AG04450 (cell line): ENCODE measurements around the gene PRDM2. TPM values are rescaled to one million over a fixed set of nuclear protein-coding genes. Genes with fewer than 3 reads are reported as not detected.

Experiments
- CTCF ChIA-PET: fragments of 300-600, 350-600 bp; formaldehyde crosslinking; extraction: SDS; loops from one replicate; lab custom pipeline; 2022; ENCODE audit warnings: antibody characterized with exemption, inconsistent platforms; lab: Charles Lee
- POLR2A ChIA-PET: fragments of 350-600 bp; formaldehyde crosslinking; extraction: SDS; loops from one replicate; lab custom pipeline; 2021; ENCODE audit warnings: antibody characterized with exemption, inconsistent platforms; lab: Yijun Ruan, JAX
- DNase-seq: peaks from one replicate; pipeline ENCODE4 v3.0.0-alpha.2; 2011; ENCODE audit warnings: low read depth, low spot score
- H3K27ac ChIP-seq: one replicate; pipeline ENCODE4 v1.5.1; 2012; ENCODE audit warnings: low read depth, low read length, control low read depth
- H3K27me3 ChIP-seq: one replicate; pipeline ENCODE4 v1.6.0; 2012; ENCODE audit warnings: low read length; ENCODE audit not compliant: control insufficient read depth, insufficient read depth
- H3K4me3 ChIP-seq: 2 replicates; pipeline ENCODE4 v1.5.1; 2011; ENCODE audit warnings: mild to moderate bottlenecking, low read depth, low read length, control low read depth
- H3K9me3 ChIP-seq: 2 replicates; pipeline ENCODE4 v1.5.1; 2012; ENCODE audit warnings: low read length; ENCODE audit not compliant: control insufficient read depth, insufficient read depth
- polyA plus RNA-seq: library from polyadenylated mRNA; depleted of rRNA; stranded (reverse); fragments of >200 nt; gene quantifications from 2 replicates; pipeline ENCODE4 v1.2.3, GENCODE V29; 2011
- TF ChIP-seq, protein P1 (sequence below): IDR thresholded peaks from 2 replicates; pipeline ENCODE4 v1.5.1; 2011; ENCODE audit warnings: low read depth, low read length, control low read depth, inconsistent platforms

PRDM2 gene
- polyA plus RNA-seq, 1 experiment, result 16.4 TPM

DNA sequence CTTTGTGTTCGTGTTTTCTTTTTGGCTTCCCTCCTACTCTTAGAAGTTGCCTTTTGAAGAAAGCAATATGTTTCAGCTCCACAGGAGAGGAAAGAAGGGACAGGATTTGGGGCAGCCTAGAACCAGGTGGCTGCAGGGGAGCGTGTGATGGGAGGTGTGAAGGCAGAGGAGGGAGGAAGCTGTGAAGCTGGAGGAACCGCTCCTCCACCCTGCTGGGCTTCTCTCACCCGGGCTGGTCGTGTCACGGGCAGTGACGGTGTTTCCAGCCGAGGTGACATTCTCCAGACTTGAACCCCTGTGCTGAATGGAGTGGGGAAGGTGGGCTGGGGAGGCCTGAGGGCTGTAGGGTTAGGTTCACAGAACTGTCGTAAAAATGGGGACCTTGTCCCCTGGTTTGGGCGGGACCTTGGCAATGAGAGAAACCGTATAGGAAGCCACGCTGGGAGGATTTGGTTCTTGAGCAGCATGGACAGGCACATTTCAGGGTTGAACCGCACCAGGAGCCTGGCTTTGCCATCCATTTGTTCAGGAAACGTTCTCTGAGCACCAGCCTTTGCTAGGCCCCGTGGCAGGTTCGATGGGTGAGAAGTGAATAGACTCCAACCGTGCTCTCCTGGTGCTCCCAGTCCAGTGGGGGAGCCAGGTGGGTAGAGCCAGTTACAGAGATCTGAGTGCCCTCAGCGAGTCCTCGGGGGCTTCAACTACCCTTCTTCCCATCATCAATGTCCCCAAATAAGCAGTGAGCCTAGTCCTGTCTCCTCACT, 103.0 kb downstream of the PRDM2 start:
- no peak for DNase-seq
- H3K4me3 ChIP-seq, result no peak overlapping the region
- H3K9me3 ChIP-seq, result no peaks in the 10 kb centered on the region
- CTCF ChIA-PET, result interaction anchor here (0.7 to 1.0 kb wide), 2 partner anchors 14 to 137 kb away, joined by 3 read pairs; no protein-coding TSS in a partner anchor
- TF ChIP-seq, protein P1, sequence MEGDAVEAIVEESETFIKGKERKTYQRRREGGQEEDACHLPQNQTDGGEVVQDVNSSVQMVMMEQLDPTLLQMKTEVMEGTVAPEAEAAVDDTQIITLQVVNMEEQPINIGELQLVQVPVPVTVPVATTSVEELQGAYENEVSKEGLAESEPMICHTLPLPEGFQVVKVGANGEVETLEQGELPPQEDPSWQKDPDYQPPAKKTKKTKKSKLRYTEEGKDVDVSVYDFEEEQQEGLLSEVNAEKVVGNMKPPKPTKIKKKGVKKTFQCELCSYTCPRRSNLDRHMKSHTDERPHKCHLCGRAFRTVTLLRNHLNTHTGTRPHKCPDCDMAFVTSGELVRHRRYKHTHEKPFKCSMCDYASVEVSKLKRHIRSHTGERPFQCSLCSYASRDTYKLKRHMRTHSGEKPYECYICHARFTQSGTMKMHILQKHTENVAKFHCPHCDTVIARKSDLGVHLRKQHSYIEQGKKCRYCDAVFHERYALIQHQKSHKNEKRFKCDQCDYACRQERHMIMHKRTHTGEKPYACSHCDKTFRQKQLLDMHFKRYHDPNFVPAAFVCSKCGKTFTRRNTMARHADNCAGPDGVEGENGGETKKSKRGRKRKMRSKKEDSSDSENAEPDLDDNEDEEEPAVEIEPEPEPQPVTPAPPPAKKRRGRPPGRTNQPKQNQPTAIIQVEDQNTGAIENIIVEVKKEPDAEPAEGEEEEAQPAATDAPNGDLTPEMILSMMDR, result no peak
- POLR2A ChIA-PET, result no interaction called here
- no peaks in the 10 kb centered on the region for H3K27me3 ChIP-seq
- H3K27ac ChIP-seq, result no peak overlapping the region

GRCh38 chr1:13803546-13804239, 103.7 kb downstream of the PRDM2 start:
- TF ChIP-seq, protein P1, result no peak
- CTCF ChIA-PET, result no interaction called here
- no peaks in the 10 kb centered on the region for H3K9me3 ChIP-seq
- no peak for DNase-seq
- H3K27ac ChIP-seq, result no peak overlapping the region
- H3K27me3 ChIP-seq, result no peaks in the 10 kb centered on the region
- no peak overlapping the region for H3K4me3 ChIP-seq
- POLR2A ChIA-PET, result no interaction called here

GRCh38 chr1:13804240-13804633, 104.2 kb downstream of the PRDM2 start:
- CTCF ChIA-PET, result no interaction called here
- Histone ChIP-seq H3K27ac (no peak overlapping the region), H3K9me3 (no peaks in the 10 kb centered on the region), H3K27me3 (no peaks in the 10 kb centered on the region), H3K4me3 (no peak overlapping the region)
- TF ChIP-seq, protein P1, result no peak
- POLR2A ChIA-PET, result no interaction called here
- DNase-seq, result no peak

DNA sequence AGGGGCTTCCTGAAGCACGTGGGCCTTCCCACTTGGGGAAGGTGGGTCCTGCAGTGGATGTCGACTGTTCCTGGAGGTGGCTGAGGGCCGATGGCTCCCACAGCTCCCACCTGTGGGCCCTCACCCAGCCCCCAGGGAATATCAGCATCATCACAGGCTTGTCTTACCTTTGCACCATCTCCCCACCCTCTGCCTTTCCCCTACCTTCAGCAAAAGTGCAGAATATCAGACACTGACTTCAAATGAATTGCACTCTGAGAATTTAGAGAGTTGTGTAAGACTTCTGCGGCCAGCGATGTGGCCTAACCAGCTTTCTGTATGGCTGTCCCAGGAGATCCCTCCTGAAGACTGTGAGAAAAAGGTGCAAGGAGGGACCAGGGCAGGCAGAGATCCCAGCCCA, 105.4 kb downstream of the PRDM2 start:
- TF ChIP-seq, protein P1, result no peak
- Histone ChIP-seq H3K9me3 (no peaks in the 10 kb centered on the region), H3K4me3 (no peak overlapping the region), H3K27ac (no peak overlapping the region), H3K27me3 (no peaks in the 10 kb centered on the region)
- CTCF ChIA-PET, result interaction anchor here (1.4 kb wide), 1 partner anchor 9 kb away, joined by 4 read pairs; no protein-coding TSS in a partner anchor
- POLR2A ChIA-PET, result no interaction called here
- DNase-seq, result no peak

DNA sequence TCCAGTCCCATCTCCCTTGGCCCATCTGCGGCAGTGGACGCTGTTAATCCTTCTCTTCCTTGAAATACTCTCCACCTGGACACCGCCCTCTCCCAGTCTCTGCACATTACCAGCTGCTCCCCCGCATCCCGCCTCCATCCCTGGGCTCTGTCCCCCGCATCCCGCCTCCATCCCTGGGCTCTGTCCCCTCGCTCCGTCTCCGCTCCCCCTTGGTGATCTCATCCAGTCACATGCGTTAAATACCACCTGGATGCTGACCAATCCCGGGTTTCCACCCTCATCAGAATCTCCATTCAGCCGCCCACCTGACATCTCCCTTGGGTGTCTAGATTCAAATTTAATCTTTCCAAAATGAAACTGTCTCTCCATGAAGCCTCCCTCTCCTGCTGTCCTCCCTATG, 106.1 kb downstream of the PRDM2 start:
- DNase-seq, result no peak
- Histone ChIP-seq H3K4me3 (no peak overlapping the region), H3K9me3 (no peaks in the 10 kb centered on the region), H3K27ac (no peak overlapping the region), H3K27me3 (no peaks in the 10 kb centered on the region)
- ChIA-PET POLR2A (no interaction called here), CTCF (interaction anchor here (1.4 kb wide), 1 partner anchor 10 kb away, joined by 4 read pairs; no protein-coding TSS in a partner anchor)
- TF ChIP-seq, protein P1, result no peak
